HepG2 (cell line): ENCODE measurements around the gene INHBC. TPM values are rescaled to one million over a fixed set of nuclear protein-coding genes. Genes with fewer than 3 reads are reported as not detected.
A peak's percentile ranks its signal among the peaks of the same experiment; 100 is the strongest.

Experiments
- CHD2 ChIP-seq: IDR thresholded peaks from 2 replicates; pipeline ENCODE4 v1.6.1; 2011; ENCODE audit warnings: low read depth, low read length, improper control_type of control experiment
- GATA4 ChIP-seq: sonication (generic); IDR thresholded peaks from 2 replicates; pipeline ENCODE4 v1.6.1; 2016; ENCODE audit warnings: antibody characterized with exemption, low read depth, borderline replicate concordance
- HDAC1 ChIP-seq: sonication (generic); formaldehyde crosslinking; IDR thresholded peaks from 2 replicates; pipeline ENCODE4 v1.5.1; 2020; ENCODE audit warnings: mild to moderate bottlenecking, missing genetic modification reagents
- HOXD1 ChIP-seq: sonication (generic); formaldehyde crosslinking; IDR thresholded peaks from 2 replicates; pipeline ENCODE4 v1.5.0; 2020; ENCODE audit warnings: missing genetic modification reagents
- ISL2 ChIP-seq: sonication (generic); formaldehyde crosslinking; IDR thresholded peaks from 2 replicates; pipeline ENCODE4 v1.5.0; 2020; ENCODE audit warnings: missing genetic modification reagents
- JUND ChIP-seq: sonication (generic); formaldehyde crosslinking; IDR thresholded peaks from 2 replicates; pipeline ENCODE4 v1.8.0; 2022; ENCODE audit warnings: mild to moderate bottlenecking, missing genetic modification reagents
- KDM1A ChIP-seq: IDR thresholded peaks from 2 replicates; pipeline ENCODE4 v1.6.1; 2016; ENCODE audit warnings: missing compliant biosample characterization
- KMT2A ChIP-seq: sonication (generic); formaldehyde crosslinking; IDR thresholded peaks from 2 replicates; pipeline ENCODE4 v1.4.0; 2020; ENCODE audit warnings: missing genetic modification reagents
- MTF1 ChIP-seq: sonication (generic); formaldehyde crosslinking; IDR thresholded peaks from 2 replicates; pipeline ENCODE4 v1.5.0; 2020; ENCODE audit warnings: missing genetic modification reagents
- NR3C1 ChIP-seq: sonication (generic); formaldehyde crosslinking; IDR thresholded peaks from 2 replicates; pipeline ENCODE4 v1.4.0; 2020; ENCODE audit warnings: missing genetic modification reagents
- NRL ChIP-seq: sonication (generic); formaldehyde crosslinking; IDR thresholded peaks from 2 replicates; pipeline ENCODE4 v1.5.0; 2020; ENCODE audit warnings: missing genetic modification reagents, mild to moderate bottlenecking, moderate library complexity, borderline replicate concordance
- ONECUT2 ChIP-seq: sonication (generic); formaldehyde crosslinking; IDR thresholded peaks from 2 replicates; pipeline ENCODE4 v1.4.0; 2020; ENCODE audit warnings: missing genetic modification reagents
- PBX3 ChIP-seq: sonication (generic); formaldehyde crosslinking; IDR thresholded peaks from 2 replicates; pipeline ENCODE4 v1.8.1; 2023; ENCODE audit warnings: missing genetic modification reagents, inconsistent platforms, borderline replicate concordance
- PHF8 ChIP-seq: sonication (generic); formaldehyde crosslinking; IDR thresholded peaks from 2 replicates; pipeline ENCODE4 v1.5.0; 2020; ENCODE audit warnings: missing genetic modification reagents
- RARA ChIP-seq: IDR thresholded peaks from 2 replicates; pipeline ENCODE4 v1.6.1; 2016; ENCODE audit warnings: missing genetic modification reagents, missing compliant biosample characterization
- RFXAP ChIP-seq: sonication (generic); formaldehyde crosslinking; IDR thresholded peaks from 2 replicates; pipeline ENCODE4 v1.4.0; 2020; ENCODE audit warnings: missing genetic modification reagents, borderline replicate concordance
- SMAD9 ChIP-seq: sonication (generic); formaldehyde crosslinking; IDR thresholded peaks from 2 replicates; pipeline ENCODE4 v1.5.1; 2020; ENCODE audit warnings: mild to moderate bottlenecking, missing genetic modification reagents
- SRY ChIP-seq: sonication (generic); formaldehyde crosslinking; IDR thresholded peaks from 2 replicates; pipeline ENCODE4 v1.8.0; 2022; ENCODE audit warnings: mild to moderate bottlenecking, missing genetic modification reagents
- TCF7 ChIP-seq: sonication (generic); IDR thresholded peaks from 2 replicates; pipeline ENCODE4 v1.6.1; 2016; ENCODE audit warnings: antibody characterized with exemption, low read depth
- ZNF225 ChIP-seq: sonication (generic); formaldehyde crosslinking; IDR thresholded peaks from 2 replicates; pipeline ENCODE4 v1.4.0; 2020; ENCODE audit warnings: mild to moderate bottlenecking, missing genetic modification reagents
- ZNF616 ChIP-seq: sonication (generic); formaldehyde crosslinking; IDR thresholded peaks from 2 replicates; pipeline ENCODE4 v1.5.0; 2020; ENCODE audit warnings: low read depth, mild to moderate bottlenecking, missing genetic modification reagents
- ZNF747 ChIP-seq: sonication (generic); formaldehyde crosslinking; IDR thresholded peaks from 2 replicates; pipeline ENCODE4 v1.8.1; 2023; ENCODE audit warnings: missing genetic modification reagents, mild to moderate bottlenecking, borderline replicate concordance
- polyA plus RNA-seq, 8 experiments: library from polyadenylated mRNA; depleted of rRNA in 3 of 8; stranded (reverse) in 7 of 8; unstranded in 1 of 8; fragments of >200 nt; fragmentation: Illumina TruSeq in 4 of 8; extraction: Trizol in 4 of 8; gene quantifications; 2 replicates each; pipeline versions ENCODE4 v1.2.1 to v1.2.3, GENCODE V29; 2011 to 2016; ENCODE audit warnings: low read depth in 4 of 8, missing spikeins in 1 of 8, mixed read lengths in 1 of 8; ENCODE audit not compliant: insufficient read depth in 1 of 8
- total RNA-seq, 5 experiments: library from RNA; depleted of rRNA; stranded (reverse); fragments of >200 nt; fragmentation: Illumina TruSeq; extraction: Trizol; gene quantifications; 2 replicates each; pipeline ENCODE4 v1.2.3, GENCODE V29; 2016; ENCODE audit warnings: low read depth in 1 of 5
- TF ChIP-seq, protein P1 (sequence below): sonication (generic); formaldehyde crosslinking; IDR thresholded peaks from 2 replicates; pipeline ENCODE4 v1.4.0; 2020; ENCODE audit warnings: mild to moderate bottlenecking, missing genetic modification reagents
- TF ChIP-seq, protein P2 (sequence below): sonication (generic); formaldehyde crosslinking; IDR thresholded peaks from 2 replicates; pipeline ENCODE4 v1.4.0; 2020; ENCODE audit warnings: missing genetic modification reagents, low read depth, mild to moderate bottlenecking, borderline replicate concordance
- TF ChIP-seq, protein P3 (sequence below): sonication (generic); formaldehyde crosslinking; conservative IDR thresholded peaks from 2 replicates; pipeline ENCODE4 v1.4.0; 2020; ENCODE audit warnings: missing genetic modification reagents

The INHBC gene
- total and polyA plus RNA-seq, 2 of the 13 experiments (the other 11 are each of a cell fraction or from before 2014, with no cell fraction given) = 1.8 to 13.8 TPM

- TF ChIP-seq GATA4 (no peak), ZNF616 (CRISPR knock-in tag) (no peak), HOXD1 (CRISPR knock-in tag) (0 out of 2 replicates have a peak, but pooled peaks have one; percentile 32), ZNF747 (CRISPR knock-in tag) (no peak), NRL (CRISPR knock-in tag) (0 out of 2 replicates have a peak, but pooled peaks have one; percentile 55), HDAC1 (CRISPR knock-in tag) (peak; percentile 11; the same call in 1 of the 2 replicates), ZNF225 (CRISPR knock-in tag) (no peak), ISL2 (CRISPR knock-in tag) (0 out of 2 replicates have a peak, but pooled peaks have one; percentile 20), KMT2A (CRISPR knock-in tag) (0 out of 2 replicates have a peak, but pooled peaks have one; percentile 9), MTF1 (CRISPR knock-in tag) (no peak), PHF8 (no peak; the same call in 1 of the 2 replicates), CHD2 (no peak), TCF7 (no peak), RFXAP (CRISPR knock-in tag) (peak; percentile 60; the same call in 1 of the 2 replicates), RARA (CRISPR knock-in tag) (no peak), PBX3 (CRISPR knock-in tag) (no peak), SMAD9 (CRISPR knock-in tag) (no peak), NR3C1 (no peak), ONECUT2 (CRISPR knock-in tag) (no peak), JUND (CRISPR knock-in tag) (no peak), KDM1A (CRISPR knock-in tag) (no peak), SRY (CRISPR knock-in tag) (no peak)
- TF ChIP-seq, protein P1, sequence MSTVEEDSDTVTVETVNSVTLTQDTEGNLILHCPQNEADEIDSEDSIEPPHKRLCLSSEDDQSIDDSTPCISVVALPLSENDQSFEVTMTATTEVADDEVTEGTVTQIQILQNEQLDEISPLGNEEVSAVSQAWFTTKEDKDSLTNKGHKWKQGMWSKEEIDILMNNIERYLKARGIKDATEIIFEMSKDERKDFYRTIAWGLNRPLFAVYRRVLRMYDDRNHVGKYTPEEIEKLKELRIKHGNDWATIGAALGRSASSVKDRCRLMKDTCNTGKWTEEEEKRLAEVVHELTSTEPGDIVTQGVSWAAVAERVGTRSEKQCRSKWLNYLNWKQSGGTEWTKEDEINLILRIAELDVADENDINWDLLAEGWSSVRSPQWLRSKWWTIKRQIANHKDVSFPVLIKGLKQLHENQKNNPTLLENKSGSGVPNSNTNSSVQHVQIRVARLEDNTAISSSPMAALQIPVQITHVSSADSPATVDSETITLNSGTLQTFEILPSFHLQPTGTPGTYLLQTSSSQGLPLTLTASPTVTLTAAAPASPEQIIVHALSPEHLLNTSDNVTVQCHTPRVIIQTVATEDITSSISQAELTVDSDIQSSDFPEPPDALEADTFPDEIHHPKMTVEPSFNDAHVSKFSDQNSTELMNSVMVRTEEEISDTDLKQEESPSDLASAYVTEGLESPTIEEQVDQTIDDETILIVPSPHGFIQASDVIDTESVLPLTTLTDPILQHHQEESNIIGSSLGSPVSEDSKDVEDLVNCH (CRISPR knock-in tag) = no peak
- TF ChIP-seq, protein P2, sequence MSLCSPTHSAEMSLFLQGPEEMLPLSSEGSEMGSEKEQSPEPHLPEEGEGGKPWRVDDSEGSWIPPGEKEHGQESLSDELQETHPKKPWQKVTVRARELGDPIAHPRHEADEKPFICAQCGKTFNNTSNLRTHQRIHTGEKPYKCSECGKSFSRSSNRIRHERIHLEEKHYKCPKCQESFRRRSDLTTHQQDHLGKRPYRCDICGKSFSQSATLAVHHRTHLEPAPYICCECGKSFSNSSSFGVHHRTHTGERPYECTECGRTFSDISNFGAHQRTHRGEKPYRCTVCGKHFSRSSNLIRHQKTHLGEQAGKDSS (CRISPR knock-in tag) = peak; percentile 26; the same call in 1 of the 2 replicates
- TF ChIP-seq, protein P3, sequence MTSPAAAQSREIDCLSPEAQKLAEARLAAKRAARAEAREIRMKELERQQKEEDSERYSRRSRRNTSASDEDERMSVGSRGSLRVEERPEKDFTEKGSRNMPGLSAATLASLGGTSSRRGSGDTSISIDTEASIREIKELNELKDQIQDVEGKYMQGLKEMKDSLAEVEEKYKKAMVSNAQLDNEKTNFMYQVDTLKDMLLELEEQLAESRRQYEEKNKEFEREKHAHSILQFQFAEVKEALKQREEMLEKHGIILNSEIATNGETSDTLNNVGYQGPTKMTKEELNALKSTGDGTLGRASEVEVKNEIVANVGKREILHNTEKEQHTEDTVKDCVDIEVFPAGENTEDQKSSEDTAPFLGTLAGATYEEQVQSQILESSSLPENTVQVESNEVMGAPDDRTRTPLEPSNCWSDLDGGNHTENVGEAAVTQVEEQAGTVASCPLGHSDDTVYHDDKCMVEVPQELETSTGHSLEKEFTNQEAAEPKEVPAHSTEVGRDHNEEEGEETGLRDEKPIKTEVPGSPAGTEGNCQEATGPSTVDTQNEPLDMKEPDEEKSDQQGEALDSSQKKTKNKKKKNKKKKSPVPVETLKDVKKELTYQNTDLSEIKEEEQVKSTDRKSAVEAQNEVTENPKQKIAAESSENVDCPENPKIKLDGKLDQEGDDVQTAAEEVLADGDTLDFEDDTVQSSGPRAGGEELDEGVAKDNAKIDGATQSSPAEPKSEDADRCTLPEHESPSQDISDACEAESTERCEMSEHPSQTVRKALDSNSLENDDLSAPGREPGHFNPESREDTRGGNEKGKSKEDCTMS (CRISPR knock-in tag) = no peak
Measured at GRCh38 chr12:57456145-57456700, 21.6 kb downstream of the INHBC start (continued).
